Lower leg skin (tissue), 4 donors: ENCODE data around the gene MITF. TPM values are rescaled to one million over a fixed set of nuclear protein-coding genes. Genes with fewer than 3 reads are reported as not detected.

Experiments used
- DNase-seq, 2 donors: peaks; one replicate each; pipeline ENCODE4 v3.0.0-alpha.2; 2019; ENCODE audit warnings: low spot score in 2 of 2
- H3K4me3 ChIP-seq: fragments of 200-600 bp; sonication (generic); 2 replicates; pipeline ENCODE4 v1.5.1; 2017; ENCODE audit warnings: mild to moderate bottlenecking, low read depth; ENCODE audit not compliant: poor library complexity, severe bottlenecking
- POLR2A ChIP-seq, 2 donors: fragments of 450-650 bp; IDR thresholded peaks; one replicate each; pipeline ENCODE4 v1.6.1; 2016 to 2017; ENCODE audit warnings: antibody characterized with exemption in 2 of 2, mild to moderate bottlenecking in 1 of 2, moderate library complexity in 1 of 2
- WGBS, 2 donors: methylation state at CpG; one replicate each; pipeline ENCODE4 v1.1.5; 2018; 5-methylcytosine and 5-hydroxymethylcytosine counted together
- intact Hi-C: fragments of 100-400 bp; cut with DNase I; formaldehyde crosslinking; loops from one replicate; pipeline ENCODE4 v1.15.0; 2023; ENCODE audit warnings: low total_unique reads
- total RNA-seq, 4 donors: library from RNA; depleted of rRNA; stranded (reverse); fragments of >200 nt; gene quantifications; one replicate each; pipeline ENCODE4 v1.1.0, GENCODE V29; 2016
- TF ChIP-seq, protein P1 (sequence below), 3 donors: fragments of 450-650 bp; IDR thresholded peaks; one replicate each; pipeline ENCODE4 v1.5.1; 2016; ENCODE audit warnings: antibody characterized with exemption in 3 of 3, mild to moderate bottlenecking in 3 of 3, moderate library complexity in 2 of 3

MITF gene
- total RNA-seq, 4 donors from 2014 or later = 12.9 to 22.9 (median 17.1) TPM

- intact Hi-C loops = no loop called here
- TF ChIP-seq, protein P1, sequence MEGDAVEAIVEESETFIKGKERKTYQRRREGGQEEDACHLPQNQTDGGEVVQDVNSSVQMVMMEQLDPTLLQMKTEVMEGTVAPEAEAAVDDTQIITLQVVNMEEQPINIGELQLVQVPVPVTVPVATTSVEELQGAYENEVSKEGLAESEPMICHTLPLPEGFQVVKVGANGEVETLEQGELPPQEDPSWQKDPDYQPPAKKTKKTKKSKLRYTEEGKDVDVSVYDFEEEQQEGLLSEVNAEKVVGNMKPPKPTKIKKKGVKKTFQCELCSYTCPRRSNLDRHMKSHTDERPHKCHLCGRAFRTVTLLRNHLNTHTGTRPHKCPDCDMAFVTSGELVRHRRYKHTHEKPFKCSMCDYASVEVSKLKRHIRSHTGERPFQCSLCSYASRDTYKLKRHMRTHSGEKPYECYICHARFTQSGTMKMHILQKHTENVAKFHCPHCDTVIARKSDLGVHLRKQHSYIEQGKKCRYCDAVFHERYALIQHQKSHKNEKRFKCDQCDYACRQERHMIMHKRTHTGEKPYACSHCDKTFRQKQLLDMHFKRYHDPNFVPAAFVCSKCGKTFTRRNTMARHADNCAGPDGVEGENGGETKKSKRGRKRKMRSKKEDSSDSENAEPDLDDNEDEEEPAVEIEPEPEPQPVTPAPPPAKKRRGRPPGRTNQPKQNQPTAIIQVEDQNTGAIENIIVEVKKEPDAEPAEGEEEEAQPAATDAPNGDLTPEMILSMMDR (IDR thresholded peaks at IDR 0.05) = no peak
- no peak for TF ChIP-seq POLR2A (IDR thresholded peaks at IDR 0.05)
- 86 to 87% methylated on average over 8 of the region's 8 CpGs for WGBS, 2 donors
These were observed 5.0 kb downstream of the MITF start for GRCh38 chr3:69743975-69744906.

GRCh38 chr3:69745505-69745904 is 6.2 kb downstream of the MITF start:
- 80 to 84% methylated on average over 2 of the region's 2 CpGs for WGBS, 2 donors
- no peak for TF ChIP-seq POLR2A (IDR thresholded peaks at IDR 0.05)
- TF ChIP-seq, protein P1 (IDR thresholded peaks at IDR 0.05) = no peak
- DNase-seq = no peak
- intact Hi-C loops = no loop called here
- no peak overlapping the region for H3K4me3 ChIP-seq

More at GRCh38 chr3:69743975-69744906, 5.0 kb downstream of the MITF start:
- DNase-seq = no peak
- H3K4me3 ChIP-seq = no peak overlapping the region

- intact Hi-C loops = no loop called here
- TF ChIP-seq, protein P1 (IDR thresholded peaks at IDR 0.05) = no peak
- no peak for TF ChIP-seq POLR2A (IDR thresholded peaks at IDR 0.05)
- DNase-seq = no peak
- 50 to 57% methylated on average over 2 of the region's 2 CpGs for WGBS, 2 donors
- no peak overlapping the region for H3K4me3 ChIP-seq
These were observed 6.9 kb downstream of the MITF start for GRCh38 chr3:69746119-69746518.

DNA sequence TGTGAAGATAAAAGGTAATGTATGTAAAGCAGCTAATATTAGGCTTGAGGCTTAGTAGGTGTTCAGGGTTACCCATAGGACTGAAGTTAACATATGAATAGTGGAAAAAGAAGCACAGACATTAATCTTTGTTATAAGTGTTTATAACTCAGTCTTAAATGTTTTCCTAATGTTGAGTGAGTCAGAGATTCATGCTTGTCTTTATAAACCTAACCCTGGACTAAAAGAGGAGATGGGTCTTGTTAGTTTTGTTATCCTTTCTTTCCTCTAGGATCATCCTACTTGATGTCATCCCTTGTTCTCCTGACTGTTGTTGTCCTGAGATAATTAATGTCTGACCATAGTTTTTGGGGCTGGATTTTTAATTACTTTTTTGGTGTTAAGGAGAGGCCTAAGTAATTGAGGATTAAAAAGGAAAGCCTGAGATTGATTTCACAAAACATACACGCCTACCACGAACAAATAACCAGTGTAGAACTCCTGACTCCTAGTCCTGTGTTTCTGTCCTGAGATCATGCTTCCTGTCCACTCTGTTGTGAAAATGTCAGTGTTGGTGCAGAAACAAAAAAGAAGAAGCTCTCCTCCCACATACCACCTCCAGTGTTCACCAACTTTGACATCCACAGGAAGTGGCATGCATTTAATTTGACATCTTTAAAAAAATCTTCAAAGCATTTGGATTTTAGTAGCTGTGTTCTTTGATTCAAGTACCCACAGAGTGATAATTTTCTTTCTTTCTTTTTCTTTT is 8.4 kb downstream of the MITF start:
- DNase-seq = no peak
- 62 to 70% methylated on average over 2 of the region's 2 CpGs for WGBS, 2 donors
- no peak overlapping the region for H3K4me3 ChIP-seq
- TF ChIP-seq, protein P1 (IDR thresholded peaks at IDR 0.05) = no peak
- TF ChIP-seq POLR2A (IDR thresholded peaks at IDR 0.05) = no peak
- intact Hi-C loops = no loop called here

GRCh38 chr3:69748503-69748902 is 9.2 kb downstream of the MITF start:
- no peak overlapping the region for H3K4me3 ChIP-seq
- no peak for DNase-seq
- intact Hi-C loops = no loop called here
- 84 to 93% methylated on average over 2 of the region's 2 CpGs for WGBS, 2 donors
- TF ChIP-seq POLR2A (IDR thresholded peaks at IDR 0.05) = no peak
- TF ChIP-seq, protein P1 (IDR thresholded peaks at IDR 0.05) = no peak
